Body of pancreas (tissue), 4 donors: ENCODE measurements around the gene NUSAP1. TPM values are rescaled to one million over a fixed set of nuclear protein-coding genes. Genes with fewer than 3 reads are reported as not detected.

Experiments used
- ATAC-seq: fragments of 150-250 bp; one replicate; pipeline ENCODE4 v1.9.1; 2016
- DNase-seq, 4 donors: peaks; one replicate each; pipeline ENCODE4 v3.0.0-alpha.2; 2019
- H3K27ac ChIP-seq, 4 donors: fragments of 200-600 bp; sonication (generic); 1 replicate in 3 of 4; 2 replicates in 1 of 4; pipeline versions ENCODE4 v1.5.1 to v1.6.1; 2016 to 2019; ENCODE audit warnings: mild to moderate bottlenecking in 1 of 4, mixed read lengths in 1 of 4, moderate library complexity in 1 of 4
- H3K27me3 ChIP-seq, 2 donors: fragments of 200-600 bp; sonication (generic); one replicate each; pipeline ENCODE4 v1.6.0; 2016; ENCODE audit warnings: mild to moderate bottlenecking in 1 of 2
- H3K36me3 ChIP-seq, 2 donors: fragments of 200-600 bp; sonication (generic); replicated peaks in 1 of 2; 2 replicates each; pipeline ENCODE4 v1.5.1; 2016; ENCODE audit warnings: low read depth in 2 of 2; ENCODE audit not compliant: insufficient read depth in 1 of 2
- H3K4me1 ChIP-seq: fragments of 200-600 bp; sonication (generic); one replicate; pipeline ENCODE4 v1.6.0; 2016
- H3K4me3 ChIP-seq, 2 donors: fragments of 200-600 bp; sonication (generic); 1 replicate in 1 of 2; 2 replicates in 1 of 2; pipeline ENCODE4 v1.5.1; 2016 to 2019
- H3K9me3 ChIP-seq, 3 donors: fragments of 200-600 bp; sonication (generic); 1 replicate in 2 of 3; 2 replicates in 1 of 3; pipeline ENCODE4 v1.5.1; 2016
- POLR2A ChIP-seq, 3 donors: fragments of 450-650 bp; IDR thresholded peaks; one replicate each; pipeline ENCODE4 v1.6.1; 2016; ENCODE audit warnings: antibody characterized with exemption in 3 of 3, mild to moderate bottlenecking in 2 of 3
- WGBS, 2 donors: methylation state at CpG; one replicate each; pipeline ENCODE4 v1.1.5; 2017; 5-methylcytosine and 5-hydroxymethylcytosine counted together
- intact Hi-C: fragments of 100-400 bp; cut with DNase I; formaldehyde crosslinking; loops from one replicate; pipeline ENCODE4 v1.15.1; 2023
- total RNA-seq, 2 donors: library from RNA; depleted of rRNA; stranded (reverse); fragments of >200 nt; gene quantifications; one replicate each; pipeline ENCODE4 v1.1.0, GENCODE V29; 2016
- TF ChIP-seq, protein P1 (sequence below), 7 experiments: fragments of 450-650 bp in 4 of 7; fragments of 200-600 bp in 3 of 7; sonication (generic) in 3 of 7; IDR thresholded peaks; one replicate each; pipeline ENCODE4 v1.5.1; 2016 to 2019; ENCODE audit warnings: antibody characterized with exemption in 7 of 7

Gene NUSAP1
- total RNA-seq, 2 donors from 2014 or later = 2.1 to 5.3 TPM

GRCh38 chr15:41285285-41285684 is 47.4 kb upstream of the NUSAP1 start:
- peaks cover 30% of the 10 kb centered on the region for H3K4me1 ChIP-seq
- peak overlapping the region in 3 of 4 donors; percentile 92 to 99 (median 96) for H3K27ac ChIP-seq
- no peaks in the 10 kb centered on the region for H3K9me3 ChIP-seq
- intact Hi-C loops = no loop called here
- H3K36me3 ChIP-seq = peaks cover 0 to 14% of the 10 kb centered on the region in 2 donors
- no peak for DNase-seq
- ATAC-seq = no peak
- no peaks in the 10 kb centered on the region for H3K27me3 ChIP-seq
- WGBS, 2 donors = 44 to 57% methylated on average over 7 of the region's 7 CpGs
- H3K4me3 ChIP-seq = no peak overlapping the region
- TF ChIP-seq, protein P1, sequence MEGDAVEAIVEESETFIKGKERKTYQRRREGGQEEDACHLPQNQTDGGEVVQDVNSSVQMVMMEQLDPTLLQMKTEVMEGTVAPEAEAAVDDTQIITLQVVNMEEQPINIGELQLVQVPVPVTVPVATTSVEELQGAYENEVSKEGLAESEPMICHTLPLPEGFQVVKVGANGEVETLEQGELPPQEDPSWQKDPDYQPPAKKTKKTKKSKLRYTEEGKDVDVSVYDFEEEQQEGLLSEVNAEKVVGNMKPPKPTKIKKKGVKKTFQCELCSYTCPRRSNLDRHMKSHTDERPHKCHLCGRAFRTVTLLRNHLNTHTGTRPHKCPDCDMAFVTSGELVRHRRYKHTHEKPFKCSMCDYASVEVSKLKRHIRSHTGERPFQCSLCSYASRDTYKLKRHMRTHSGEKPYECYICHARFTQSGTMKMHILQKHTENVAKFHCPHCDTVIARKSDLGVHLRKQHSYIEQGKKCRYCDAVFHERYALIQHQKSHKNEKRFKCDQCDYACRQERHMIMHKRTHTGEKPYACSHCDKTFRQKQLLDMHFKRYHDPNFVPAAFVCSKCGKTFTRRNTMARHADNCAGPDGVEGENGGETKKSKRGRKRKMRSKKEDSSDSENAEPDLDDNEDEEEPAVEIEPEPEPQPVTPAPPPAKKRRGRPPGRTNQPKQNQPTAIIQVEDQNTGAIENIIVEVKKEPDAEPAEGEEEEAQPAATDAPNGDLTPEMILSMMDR (IDR thresholded peaks at IDR 0.05) = no peak
- no peak for TF ChIP-seq POLR2A (IDR thresholded peaks at IDR 0.05)

DNA sequence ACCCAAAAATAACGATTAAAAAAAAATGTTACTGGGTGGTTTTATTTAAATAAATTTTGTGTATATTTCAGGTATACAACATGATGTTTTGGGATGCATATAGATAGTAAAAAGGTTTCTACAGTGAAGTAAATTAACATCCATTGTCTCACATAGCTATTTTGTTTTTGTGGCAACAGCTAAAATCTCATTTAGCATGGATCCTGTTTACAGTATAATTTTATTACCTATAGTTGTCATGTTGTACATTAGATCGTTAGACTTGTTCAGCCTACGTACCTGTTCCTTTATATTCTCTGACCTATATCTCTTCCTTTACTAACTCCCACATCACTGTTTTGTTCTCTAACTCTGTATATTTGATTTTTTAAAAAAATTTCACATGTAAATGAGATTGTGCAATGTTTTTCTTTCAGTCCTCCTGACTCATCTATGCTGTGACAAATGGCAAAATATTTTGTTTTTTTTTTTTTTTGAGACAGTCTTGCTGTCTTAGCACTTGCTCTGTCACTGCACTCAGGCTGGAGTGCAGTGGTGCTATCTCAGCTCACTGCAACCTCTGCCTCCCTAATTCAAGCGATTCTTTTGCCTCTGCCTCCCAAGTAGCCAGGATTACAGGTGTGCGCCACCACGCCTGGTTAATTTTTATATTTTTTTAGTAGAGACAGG is 45.9 kb upstream of the NUSAP1 start:
- Histone ChIP-seq H3K9me3 (no peaks in the 10 kb centered on the region), H3K27ac (no peak overlapping the region), H3K27me3 (no peaks in the 10 kb centered on the region), H3K4me3 (no peak overlapping the region), H3K36me3 (peaks cover 0 to 14% of the 10 kb centered on the region in 2 donors), H3K4me1 (peaks cover 30% of the 10 kb centered on the region)
- 90 to 99% methylated on average over 6 of the region's 6 CpGs for WGBS, 2 donors
- DNase-seq = no peak
- intact Hi-C loops = no loop called here
- TF ChIP-seq, protein P1 (IDR thresholded peaks at IDR 0.05) = no peak
- TF ChIP-seq POLR2A (IDR thresholded peaks at IDR 0.05) = no peak
- ATAC-seq = no peak

DNA sequence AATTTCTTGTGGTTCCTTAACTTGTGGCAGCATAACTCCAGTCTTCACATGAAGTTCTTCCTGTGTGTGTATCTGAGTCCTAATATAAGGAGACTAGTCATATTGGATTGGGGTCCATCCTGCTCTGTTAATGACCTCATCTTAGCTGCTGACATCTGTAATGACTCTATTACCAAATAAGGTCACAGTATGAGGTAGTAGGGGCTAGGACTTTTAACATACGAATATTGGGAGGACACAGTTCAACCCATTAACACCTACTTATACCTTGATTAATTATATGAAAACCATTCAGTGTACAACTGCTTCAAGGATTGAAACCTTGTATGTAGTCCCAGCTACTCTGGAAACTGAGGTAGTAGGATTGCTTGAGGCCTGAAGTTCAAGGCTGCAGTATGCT is 44.2 kb upstream of the NUSAP1 start:
- intact Hi-C loops = no loop called here

DNA sequence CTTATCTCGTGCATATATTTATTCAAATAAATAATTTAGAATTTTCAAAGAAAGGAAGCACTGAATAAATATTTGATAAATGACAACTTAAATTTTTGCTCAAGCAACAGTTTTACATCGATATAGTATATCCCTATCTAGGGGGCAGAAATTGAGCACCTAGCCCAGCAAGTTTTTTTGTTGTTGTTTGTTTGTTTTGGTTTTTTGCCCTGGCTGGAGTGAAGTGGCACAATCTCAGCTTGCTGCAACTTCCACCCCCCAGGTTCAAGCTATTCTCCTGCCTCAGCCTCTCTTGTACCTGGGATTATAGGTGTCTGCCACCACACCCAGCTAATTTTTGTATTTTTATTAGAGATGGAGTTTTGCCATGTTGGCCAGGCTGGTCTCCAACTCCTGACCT is 42.7 kb upstream of the NUSAP1 start:
- 32 to 39% methylated on average over 2 of the region's 2 CpGs for WGBS, 2 donors
- no peak for TF ChIP-seq POLR2A (IDR thresholded peaks at IDR 0.05)
- TF ChIP-seq, protein P1 (IDR thresholded peaks at IDR 0.05) = no peak
- intact Hi-C loops = no loop called here
- Histone ChIP-seq H3K27me3 (no peaks in the 10 kb centered on the region), H3K9me3 (no peaks in the 10 kb centered on the region), H3K27ac (no peak overlapping the region), H3K4me1 (peaks cover 25% of the 10 kb centered on the region), H3K4me3 (no peak overlapping the region), H3K36me3 (peaks cover 0 to 14% of the 10 kb centered on the region in 2 donors)
- no peak for DNase-seq
- no peak for ATAC-seq

More for the DNA sequence above, 44.2 kb upstream of the NUSAP1 start:
- DNase-seq (no peak), ATAC-seq (no peak)
- H3K27ac ChIP-seq = no peak overlapping the region
- no peaks in the 10 kb centered on the region for H3K9me3 ChIP-seq
- WGBS, 2 donors = 92 to 95% methylated on average over 1 of the region's 1 CpG
- H3K27me3 ChIP-seq = no peaks in the 10 kb centered on the region
- H3K4me1 ChIP-seq = peaks cover 26% of the 10 kb centered on the region
- H3K4me3 ChIP-seq = no peak overlapping the region
- peaks cover 0 to 14% of the 10 kb centered on the region in 2 donors for H3K36me3 ChIP-seq
- TF ChIP-seq, protein P1 (IDR thresholded peaks at IDR 0.05) = no peak
- no peak for TF ChIP-seq POLR2A (IDR thresholded peaks at IDR 0.05)
